ENCODE measurements around the gene COPS7B. TPM values are rescaled to one million over a fixed set of nuclear protein-coding genes. Genes with fewer than 3 reads are reported as not detected.

Gene COPS7B
- total RNA-seq, 2 experiments from 2014 or later = 27.6 to 29.9 TPM

GRCh38 chr2:231780909-231781797, 5.1 kb upstream of the COPS7B start, which contains the start of gene PDE6D:
Gene PDE6D (minus strand): TSS chr2:231781282. CDS start chr2:231781114, 168 bp downstream.
- H3K27me3 ChIP-seq (ENCODE audit: control insufficient read depth in 1 of 2, insufficient read depth in 2 of 2, low read length in 2 of 2) = no peaks in the 10 kb centered on the region
- ChIA-PET CTCF (no interaction called here), POLR2A (interaction anchor here (0.8 to 2.1 kb wide), 5 partner anchors 72 to 1486 kb away, joined by 3 to 10 read pairs (median 4); partner anchors contain the start of genes EIF4E2, NCL and TIGD1)
- Mint-ChIP-seq H3K4me3 (peak within 1 kb of the TSS; percentile 94), H3K9me3 (no peaks in the 10 kb centered on the region), H3K36me3 (ENCODE audit: low read depth) (peaks cover 13% of the 10 kb centered on the region), H3K4me1 (ENCODE audit: low read depth) (peaks cover 71% of the 10 kb centered on the region), H3K27ac (peak within 1 kb of the TSS; percentile 94), H3K27me3 (no peaks in the 10 kb centered on the region)
- ATAC-seq (ENCODE audit: poor library complexity) = peak; percentile 89
- DNase-seq = peak; percentile 91 to 97 (median 95)
- intact Hi-C loops (cut with DNase I, micrococcal nuclease) = loop anchor here (2.0 to 10.0 kb wide), 9 partner anchors 119 to 1856 kb away; partner anchors contain the start of genes ATG16L1 (in 1 of the 2), DIS3L2 (in 1 of the 2), FBXO36 (in 1 of the 2) and TRIP12 (in 1 of the 2)
- peaks cover 36% of the 10 kb centered on the region for H3K4me1 ChIP-seq (ENCODE audit: insufficient read depth, low read length)
- H3K9me3 ChIP-seq (ENCODE audit: control insufficient read depth in 1 of 2, insufficient read depth in 1 of 2, low read length in 2 of 2) = no peaks in the 10 kb centered on the region
- no peaks in the 10 kb centered on the region for H3K36me3 ChIP-seq (ENCODE audit: insufficient read depth, low read length)
- no peak for TF ChIP-seq CTCF (IDR thresholded peaks at IDR 0.05)
- H3K27ac ChIP-seq (ENCODE audit: low read depth in 1 of 2, low read length in 2 of 2) = peak within 1 kb of the TSS; percentile 71 to 78
- H3K4me3 ChIP-seq (ENCODE audit: low read length) = peak within 1 kb of the TSS; percentile 90

- peaks cover 42% of the 10 kb centered on the region for H3K4me1 ChIP-seq (ENCODE audit: insufficient read depth, low read length)
- intact Hi-C loops (cut with DNase I, micrococcal nuclease) = loop anchor here (2.0 to 10.0 kb wide), 9 partner anchors 120 to 1857 kb away; partner anchors contain the start of genes ATG16L1 (in 1 of the 2), DIS3L2 (in 1 of the 2), FBXO36 (in 1 of the 2) and TRIP12 (in 1 of the 2)
- H3K27ac ChIP-seq (ENCODE audit: low read depth in 1 of 2, low read length in 2 of 2) = peak overlapping the region; percentile 71 to 78
- H3K9me3 ChIP-seq (ENCODE audit: control insufficient read depth in 1 of 2, insufficient read depth in 1 of 2, low read length in 2 of 2) = no peaks in the 10 kb centered on the region
- Mint-ChIP-seq H3K4me1 (ENCODE audit: low read depth) (peaks cover 80% of the 10 kb centered on the region), H3K4me3 (peak overlapping the region; percentile 94), H3K27ac (peak overlapping the region; percentile 94), H3K36me3 (ENCODE audit: low read depth) (peaks cover 20% of the 10 kb centered on the region), H3K9me3 (no peaks in the 10 kb centered on the region), H3K27me3 (no peaks in the 10 kb centered on the region)
- TF ChIP-seq CTCF (IDR thresholded peaks at IDR 0.05) = no peak
- H3K4me3 ChIP-seq (ENCODE audit: low read length) = peak overlapping the region; percentile 90
- POLR2A ChIA-PET = interaction anchor here (0.8 to 2.1 kb wide), 4 partner anchors 165 to 1486 kb away, joined by 3 to 10 read pairs (median 6); partner anchors contain the start of genes EIF4E2, NCL and TIGD1
- ATAC-seq (ENCODE audit: poor library complexity) (no peak), DNase-seq (peak in 5 of 14 experiments; percentile 5 to 65 (median 49))
- no peaks in the 10 kb centered on the region for H3K36me3 ChIP-seq (ENCODE audit: insufficient read depth, low read length)
- no peaks in the 10 kb centered on the region for H3K27me3 ChIP-seq (ENCODE audit: control insufficient read depth in 1 of 2, insufficient read depth in 2 of 2, low read length in 2 of 2)
- CTCF ChIA-PET = no interaction called here
Measured at GRCh38 chr2:231781798-231782726, 4.2 kb upstream of the COPS7B start.
